Lower lobe of right lung (tissue), 2 donors: ENCODE data around the gene TMEM234. TPM values are rescaled to one million over a fixed set of nuclear protein-coding genes. Genes with fewer than 3 reads are reported as not detected.
A peak's percentile ranks its signal among the peaks of the same experiment; 100 is the strongest.

Source experiments
- ATAC-seq, 2 donors: fragments of 200-7000 bp; cut with Tn5 transposase; one replicate each; pipeline ENCODE4 v1.9.1; 2020 to 2022; ENCODE audit warnings: mild to moderate bottlenecking in 2 of 2, moderate library complexity in 2 of 2
- DNase-seq: peaks from one replicate; pipeline ENCODE4 v3.0.0-alpha.2; 2020
- H3K27ac ChIP-seq: fragments of 200-600 bp; one replicate; pipeline ENCODE4 v1.8.0; 2022
- H3K27me3 ChIP-seq: fragments of 200-600 bp; one replicate; pipeline ENCODE4 v1.8.0; 2022; ENCODE audit warnings: low read depth
- H3K36me3 ChIP-seq: fragments of 200-600 bp; one replicate; pipeline ENCODE4 v1.8.0; 2022; ENCODE audit warnings: mild to moderate bottlenecking
- H3K4me1 ChIP-seq: fragments of 200-600 bp; one replicate; pipeline ENCODE4 v1.8.0; 2022
- H3K4me3 ChIP-seq: fragments of 200-600 bp; one replicate; pipeline ENCODE4 v1.8.0; 2022; ENCODE audit warnings: mild to moderate bottlenecking
- H3K9me3 ChIP-seq: fragments of 200-600 bp; one replicate; pipeline ENCODE4 v1.8.0; 2022
- CTCF ChIP-seq: fragments of 200-600 bp; IDR thresholded peaks from one replicate; pipeline ENCODE4 v1.8.0; 2022; ENCODE audit warnings: antibody characterized with exemption, mild to moderate bottlenecking
- intact Hi-C: fragments of 100-400 bp; cut with DNase I; formaldehyde crosslinking; loops from one replicate; pipeline ENCODE4 v1.11.0; 2022
- total RNA-seq: library from RNA; stranded (reverse); fragmentation: NEBNext Ultra II Directional; extraction: Animal tissue kit (Norgen Biotek cat#: 25700); gene quantifications from one replicate; pipeline ENCODE4 v1.2.1, GENCODE V29; 2021
- donor health status: DM: no; HTN: yes; CAD: no; lungs with severe emphysema.

TMEM234 gene
- total RNA-seq, 1 donor from 2014 or later, result 24.5 TPM

GRCh38 chr1:32231843-32232432 is 9.8 kb upstream of the TMEM234 start:
- no peak for DNase-seq
- H3K4me3 ChIP-seq, result no peak overlapping the region
- no peaks in the 10 kb centered on the region for H3K4me1 ChIP-seq
- intact Hi-C loops, result no loop called here
- no peak for TF ChIP-seq CTCF
- no peak for ATAC-seq
- H3K27ac ChIP-seq, result no peak overlapping the region
- H3K36me3 ChIP-seq, result peaks cover 77% of the 10 kb centered on the region
- H3K27me3 ChIP-seq, result no peaks in the 10 kb centered on the region
- H3K9me3 ChIP-seq, result no peaks in the 10 kb centered on the region

- ATAC-seq (no peak), DNase-seq (no peak)
- no peak for TF ChIP-seq CTCF
- Histone ChIP-seq H3K9me3 (no peaks in the 10 kb centered on the region), H3K27me3 (no peaks in the 10 kb centered on the region), H3K27ac (no peak overlapping the region), H3K4me3 (no peak overlapping the region), H3K36me3 (peaks cover 97% of the 10 kb centered on the region), H3K4me1 (peaks cover 8% of the 10 kb centered on the region)
- intact Hi-C loops, result no loop called here
Measured at GRCh38 chr1:32228771-32229170, 6.6 kb upstream of the TMEM234 start.

GRCh38 chr1:32224285-32224684 is 2.1 kb upstream of the TMEM234 start:
- no peak for DNase-seq
- intact Hi-C loops, result no loop called here
- no peak for TF ChIP-seq CTCF
- no peak for ATAC-seq
- H3K4me1 ChIP-seq, result peaks cover 32% of the 10 kb centered on the region
- H3K27ac ChIP-seq, result no peak overlapping the region
- no peaks in the 10 kb centered on the region for H3K9me3 ChIP-seq
- H3K36me3 ChIP-seq, result peaks cover 58% of the 10 kb centered on the region
- no peaks in the 10 kb centered on the region for H3K27me3 ChIP-seq
- no peak overlapping the region for H3K4me3 ChIP-seq

- intact Hi-C loops, result no loop called here
- peak overlapping the region; percentile 92 for H3K4me3 ChIP-seq
- peaks cover 53% of the 10 kb centered on the region for H3K36me3 ChIP-seq
- H3K4me1 ChIP-seq, result peaks cover 32% of the 10 kb centered on the region
- no peak for DNase-seq
- no peaks in the 10 kb centered on the region for H3K27me3 ChIP-seq
- no peaks in the 10 kb centered on the region for H3K9me3 ChIP-seq
- TF ChIP-seq CTCF, result no peak
- no peak for ATAC-seq
- H3K27ac ChIP-seq, result peak overlapping the region; percentile 94
Measured at GRCh38 chr1:32223683-32224082, 1.5 kb upstream of the TMEM234 start.

GRCh38 chr1:32221581-32221979 is 573 bp downstream of the TMEM234 start:
- ATAC-seq (no peak), DNase-seq (no peak)
- Histone ChIP-seq H3K9me3 (no peaks in the 10 kb centered on the region), H3K4me1 (peaks cover 32% of the 10 kb centered on the region), H3K4me3 (peak overlapping the region; percentile 92), H3K27ac (peak overlapping the region; percentile 94), H3K36me3 (peaks cover 45% of the 10 kb centered on the region), H3K27me3 (no peaks in the 10 kb centered on the region)
- no peak for TF ChIP-seq CTCF
- intact Hi-C loops, result no loop called here
